GM12872 (cell line): ENCODE data around the gene PIP4K2A.

Source experiments
- CTCF ChIP-seq: IDR thresholded peaks from 3 replicates; pipeline ENCODE4 v1.5.1; 2011; ENCODE audit warnings: low read depth, mild to moderate bottlenecking, low read length, moderate library complexity; ENCODE audit not compliant: insufficient read depth

Gene PIP4K2A

DNA sequence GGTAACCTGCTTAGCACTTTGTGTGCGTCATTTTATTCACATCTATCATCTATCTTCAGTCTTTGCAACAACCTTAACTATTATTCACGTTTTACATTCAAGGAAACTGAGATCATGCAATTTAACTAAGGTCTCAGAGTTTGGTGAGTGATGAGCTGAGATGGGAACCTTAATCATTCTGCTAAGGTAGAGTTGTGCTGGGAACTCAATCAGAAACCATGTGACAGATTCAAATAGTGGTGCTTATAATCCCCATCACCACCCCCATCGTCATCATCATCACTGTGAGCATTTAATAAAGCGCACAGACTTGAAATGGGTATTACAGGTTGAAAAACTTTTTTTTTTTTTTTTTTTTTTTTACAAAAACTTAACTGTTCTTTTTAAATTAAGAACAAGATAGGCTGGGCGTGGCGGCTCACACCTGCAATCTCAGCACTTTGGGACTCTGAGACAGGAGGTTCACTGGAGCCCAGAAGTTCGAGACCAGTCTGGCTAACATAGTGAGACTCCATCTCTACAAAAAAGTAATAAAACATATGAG, 160.9 kb downstream of the PIP4K2A start:
- TF ChIP-seq CTCF: no peak

GRCh38 chr10:22552888-22553378, 161.4 kb downstream of the PIP4K2A start:
- TF ChIP-seq CTCF: no peak

- no peak for TF ChIP-seq CTCF
Measured at GRCh38 chr10:22551681-22552365, 162.6 kb downstream of the PIP4K2A start.

- peak; percentile 58 for TF ChIP-seq CTCF
Measured at GRCh38 chr10:22550732-22551131, 163.6 kb downstream of the PIP4K2A start.

- no peak for TF ChIP-seq CTCF
Measured at GRCh38 chr10:22548344-22548743, 166.0 kb downstream of the PIP4K2A start.

DNA sequence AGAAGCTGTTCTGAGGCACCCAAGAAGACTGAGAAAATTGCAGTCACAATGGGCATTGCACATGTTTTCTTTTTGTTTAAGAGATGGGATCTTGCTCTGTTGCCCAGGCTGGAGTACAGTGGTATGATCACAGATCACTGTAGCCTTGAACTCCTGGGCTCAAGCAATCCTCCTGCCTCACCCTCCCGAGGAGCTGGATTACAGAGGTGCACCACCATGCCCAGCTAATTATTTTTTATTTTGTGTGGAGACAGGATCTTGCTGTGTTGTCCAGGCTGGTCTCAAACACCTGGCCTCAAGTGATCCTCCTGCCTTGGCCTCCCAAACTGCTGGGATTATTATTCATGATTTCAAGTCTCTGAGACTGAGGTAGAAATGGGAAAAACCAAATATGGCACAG, 168.7 kb downstream of the PIP4K2A start:
- TF ChIP-seq CTCF: no peak

GRCh38 chr10:22544325-22545068, 169.9 kb downstream of the PIP4K2A start:
- TF ChIP-seq CTCF: no peak
